Hematopoietic multipotent progenitor cell treated with erythropoietin and hydrocortisone succinate and interleukin-3 and kit ligand, for 8 days (in vitro differentiated cells): ENCODE measurements around the gene TMEM207.

Experiments used
- DNase-seq: peaks from one replicate; pipeline ENCODE4 v3.0.0-alpha.2; 2015

TMEM207 gene

DNA sequence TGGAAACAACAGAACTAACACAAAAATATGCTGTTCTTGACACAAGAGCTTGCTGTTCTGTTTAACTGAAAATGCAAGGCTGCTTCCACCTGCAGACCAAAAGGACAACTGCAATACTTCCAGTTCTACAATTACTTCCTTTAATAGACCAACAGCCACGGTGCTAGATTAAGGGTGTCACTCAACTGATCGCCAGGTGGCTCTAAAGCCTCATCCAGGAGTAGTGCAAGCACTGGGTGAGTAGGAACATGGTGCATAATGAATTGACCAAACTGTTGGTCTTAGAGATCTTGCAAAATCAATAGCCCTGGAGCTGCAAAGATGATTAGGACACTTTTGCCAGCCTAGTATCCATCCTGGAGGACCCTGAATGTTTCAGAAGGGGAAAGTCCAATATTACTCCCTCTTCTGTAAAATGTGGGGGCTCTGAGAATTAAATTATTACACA is 65.4 kb downstream of the TMEM207 start:
- DNase-seq, result peak; percentile 67

GRCh38 chr3:190382082-190382481 is 67.6 kb downstream of the TMEM207 start:
- no peak for DNase-seq

DNA sequence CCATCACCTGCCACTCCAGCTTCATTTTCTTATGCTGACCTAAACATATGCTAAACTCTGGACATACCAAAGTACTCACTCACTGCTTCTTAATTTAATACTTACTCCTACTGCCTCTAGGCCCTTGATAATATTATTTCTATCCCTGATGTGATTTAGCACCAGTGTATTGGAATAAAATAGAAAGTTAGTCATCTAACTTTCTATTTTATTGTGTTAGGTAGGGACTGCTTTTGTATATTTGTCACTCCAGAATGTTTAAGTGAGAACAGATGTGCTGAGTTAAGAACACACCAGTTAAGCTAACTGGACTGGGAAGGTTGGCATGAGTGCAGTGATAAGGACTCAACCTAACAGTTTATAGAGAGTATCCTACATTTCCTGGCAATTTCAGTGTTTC is 68.3 kb downstream of the TMEM207 start:
- DNase-seq, result no peak

DNA sequence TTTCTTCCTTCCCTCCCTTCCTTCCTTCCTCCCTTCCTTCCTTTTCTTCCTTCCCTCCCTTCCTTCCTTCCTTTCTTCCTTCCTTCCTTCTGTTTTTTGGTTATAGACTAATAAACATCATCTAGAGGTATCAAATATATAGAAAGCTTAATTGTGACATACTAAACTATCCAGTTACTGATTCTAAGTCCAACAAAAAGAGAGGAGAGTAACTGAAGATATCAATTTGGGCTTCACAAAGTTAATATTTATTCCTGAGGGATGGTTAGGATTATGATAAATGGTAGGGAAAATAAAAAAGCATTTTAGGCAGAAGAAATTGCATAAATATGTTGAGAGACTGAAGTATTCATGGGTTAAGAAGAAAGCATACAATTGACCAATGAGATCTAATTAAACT is 69.5 kb downstream of the TMEM207 start:
- no peak for DNase-seq
